CD4-positive, alpha-beta T cell (primary cell): ENCODE measurements around the gene VTI1A. TPM values are rescaled to one million over a fixed set of nuclear protein-coding genes. Genes with fewer than 3 reads are reported as not detected.

ENCODE experiments used
- ATAC-seq: fragments of 200-7000 bp; cut with Tn5 transposase; one replicate; pipeline ENCODE4 v1.10.0; 2022; ENCODE audit warnings: mild to moderate bottlenecking; ENCODE audit not compliant: poor library complexity
- CTCF ChIA-PET: fragments of 350-600 bp; sonication (Branson Sonifier 250); formaldehyde crosslinking; loops from one replicate; lab custom pipeline; 2021; ENCODE audit warnings: antibody characterized with exemption, inconsistent platforms; lab: Charles Lee
- POLR2A ChIA-PET: fragments of 350-600 bp; sonication (Branson Sonifier 250); formaldehyde crosslinking; loops from one replicate; lab custom pipeline; 2021; ENCODE audit warnings: antibody characterized with exemption, inconsistent platforms; lab: Charles Lee
- DNase-seq, 14 experiments: peaks; one replicate each; pipeline ENCODE4 v3.0.0-alpha.2; 2013 to 2020; ENCODE audit warnings: mixed read lengths in 2 of 14
- H3K27ac ChIP-seq, 2 donors: one replicate each; pipeline versions ENCODE4 v1.5.1 to v1.7.0; 2013; ENCODE audit warnings: low read length in 2 of 2, low read depth in 1 of 2, mild to moderate bottlenecking in 1 of 2
- H3K27me3 ChIP-seq, 2 experiments: 1 replicate in 1 of 2; 2 replicates in 1 of 2; pipeline versions ENCODE4 v1.6.1 to v1.7.0; 2013; ENCODE audit warnings: low read length in 2 of 2, control low read depth in 1 of 2, mild to moderate bottlenecking in 1 of 2, moderate library complexity in 1 of 2; ENCODE audit not compliant: insufficient read depth in 2 of 2, control insufficient read depth in 1 of 2
- H3K36me3 ChIP-seq: one replicate; pipeline ENCODE4 v1.6.1; 2013; ENCODE audit warnings: low read length, control low read depth; ENCODE audit not compliant: insufficient read depth
- H3K4me1 ChIP-seq: one replicate; pipeline ENCODE4 v1.6.1; 2013; ENCODE audit warnings: low read length, control low read depth; ENCODE audit not compliant: insufficient read depth
- H3K4me3 ChIP-seq: one replicate; pipeline ENCODE4 v1.5.1; 2013; ENCODE audit warnings: mild to moderate bottlenecking, low read length, moderate library complexity
- H3K9me3 ChIP-seq, 2 experiments: 1 replicate in 1 of 2; 2 replicates in 1 of 2; pipeline versions ENCODE4 v1.6.1 to v1.7.0; 2013; ENCODE audit warnings: low read length in 2 of 2, mild to moderate bottlenecking in 2 of 2, control low read depth in 1 of 2, moderate library complexity in 1 of 2; ENCODE audit not compliant: control insufficient read depth in 1 of 2, insufficient read depth in 1 of 2
- H3K27ac Mint-ChIP-seq: one replicate; pipeline ENCODE4 v1.8.0; 2020; ENCODE audit warnings: mixed read lengths
- H3K27me3 Mint-ChIP-seq: one replicate; pipeline ENCODE4 v1.8.0; 2021; ENCODE audit warnings: mixed read lengths
- H3K36me3 Mint-ChIP-seq: one replicate; pipeline ENCODE4 v1.8.0; 2021; ENCODE audit warnings: low read depth, mixed read lengths
- H3K4me1 Mint-ChIP-seq: one replicate; pipeline ENCODE4 v1.8.0; 2021; ENCODE audit warnings: low read depth, mixed read lengths
- H3K4me3 Mint-ChIP-seq: one replicate; pipeline ENCODE4 v1.8.0; 2020; ENCODE audit warnings: mild to moderate bottlenecking, mixed read lengths
- H3K9me3 Mint-ChIP-seq: one replicate; pipeline ENCODE4 v1.8.0; 2020; ENCODE audit warnings: mixed read lengths
- CTCF ChIP-seq: fragments of 200-600 bp; IDR thresholded peaks from one replicate; pipeline ENCODE4 v1.8.0; 2022; ENCODE audit warnings: antibody characterized with exemption, mild to moderate bottlenecking
- intact Hi-C, 2 experiments: fragments of 100-400 bp; cut with DNase I in 1 of 2; cut with micrococcal nuclease in 1 of 2; formaldehyde crosslinking; loops; one replicate each; pipeline versions ENCODE4 v1.15.1 to v1.9.0; 2023 to 2025; cut with DNase I, micrococcal nuclease
- total RNA-seq, 174 experiments: library from RNA in 2 of 174; stranded (reverse) in 2 of 174; gene quantifications; one replicate each; pipeline ENCODE4 v1.2.3 and lab custom pipeline; 2021 to 2026

Gene VTI1A
- total RNA-seq, 2 experiments from 2014 or later = 54.5 to 56.5 TPM

GRCh38 chr10:112812586-112812985, 365.6 kb downstream of the VTI1A start:
- H3K36me3 Mint-ChIP-seq = peaks cover 68% of the 10 kb centered on the region
- no peak for ATAC-seq

GRCh38 chr10:112813866-112814591, 367.0 kb downstream of the VTI1A start:
- ChIA-PET CTCF (no interaction called here), POLR2A (no interaction called here)
- no peak overlapping the region for H3K4me3 Mint-ChIP-seq
- H3K27me3 Mint-ChIP-seq = no peaks in the 10 kb centered on the region
- intact Hi-C loops = no loop called here
- H3K36me3 Mint-ChIP-seq = peaks cover 71% of the 10 kb centered on the region
- no peak for TF ChIP-seq CTCF
- Histone ChIP-seq H3K4me3 (no peak overlapping the region), H3K4me1 (no peaks in the 10 kb centered on the region), H3K27me3 (no peaks in the 10 kb centered on the region), H3K9me3 (no peaks in the 10 kb centered on the region), H3K36me3 (no peaks in the 10 kb centered on the region), H3K27ac (no peak overlapping the region)
- no peaks in the 10 kb centered on the region for H3K4me1 Mint-ChIP-seq
- no peaks in the 10 kb centered on the region for H3K9me3 Mint-ChIP-seq
- ATAC-seq (no peak), DNase-seq (no peak)
- no peak overlapping the region for H3K27ac Mint-ChIP-seq

More at GRCh38 chr10:112812586-112812985, 365.6 kb downstream of the VTI1A start:
- H3K36me3 ChIP-seq = no peaks in the 10 kb centered on the region
- no peak for DNase-seq
- ChIA-PET CTCF (no interaction called here), POLR2A (no interaction called here)
- no peaks in the 10 kb centered on the region for H3K9me3 ChIP-seq
- H3K27me3 ChIP-seq = no peaks in the 10 kb centered on the region
- TF ChIP-seq CTCF = no peak
- no peaks in the 10 kb centered on the region for H3K4me1 Mint-ChIP-seq
- no peak overlapping the region for H3K27ac ChIP-seq
- H3K4me1 ChIP-seq = no peaks in the 10 kb centered on the region
- H3K4me3 Mint-ChIP-seq = no peak overlapping the region
- intact Hi-C loops = no loop called here
- no peaks in the 10 kb centered on the region for H3K9me3 Mint-ChIP-seq
- no peaks in the 10 kb centered on the region for H3K27me3 Mint-ChIP-seq
- no peak overlapping the region for H3K4me3 ChIP-seq
- no peak overlapping the region for H3K27ac Mint-ChIP-seq

GRCh38 chr10:112815269-112816032, 368.4 kb downstream of the VTI1A start:
- ChIA-PET CTCF (no interaction called here), POLR2A (no interaction called here)
- TF ChIP-seq CTCF = no peak
- no peaks in the 10 kb centered on the region for H3K9me3 Mint-ChIP-seq
- no peak overlapping the region for H3K4me3 Mint-ChIP-seq
- H3K9me3 ChIP-seq = no peaks in the 10 kb centered on the region
- peaks cover 72% of the 10 kb centered on the region for H3K36me3 Mint-ChIP-seq
- intact Hi-C loops = no loop called here
- no peaks in the 10 kb centered on the region for H3K4me1 ChIP-seq
- ATAC-seq (no peak), DNase-seq (peak in 2 of 14 experiments; percentile 39 to 56)
- no peak overlapping the region for H3K4me3 ChIP-seq
- H3K4me1 Mint-ChIP-seq = no peaks in the 10 kb centered on the region
- no peak overlapping the region for H3K27ac Mint-ChIP-seq
- no peaks in the 10 kb centered on the region for H3K36me3 ChIP-seq
- H3K27ac ChIP-seq = no peak overlapping the region
- no peaks in the 10 kb centered on the region for H3K27me3 ChIP-seq
- no peaks in the 10 kb centered on the region for H3K27me3 Mint-ChIP-seq
